Nephron (organoid): ENCODE measurements around the gene PHLDB1.

Source experiments
- H3K27ac Mint-ChIP-seq, 3 experiments: 2 replicates each; pipeline ENCODE4 v1.8.0; 2020; ENCODE audit warnings: mixed read lengths in 3 of 3, mild to moderate bottlenecking in 2 of 3, moderate library complexity in 1 of 3
- H3K27me3 Mint-ChIP-seq: 2 replicates; pipeline ENCODE4 v1.8.0; 2021; ENCODE audit warnings: low read depth, mild to moderate bottlenecking, moderate library complexity, mixed read lengths
- H3K36me3 Mint-ChIP-seq: 2 replicates; pipeline ENCODE4 v1.8.0; 2020; ENCODE audit warnings: low read depth, mixed read lengths
- H3K4me1 Mint-ChIP-seq: 2 replicates; pipeline ENCODE4 v1.8.0; 2020; ENCODE audit warnings: mixed read lengths
- H3K4me3 Mint-ChIP-seq, 3 experiments: 2 replicates each; pipeline ENCODE4 v1.8.0; 2020; ENCODE audit warnings: mild to moderate bottlenecking in 3 of 3, mixed read lengths in 3 of 3, moderate library complexity in 2 of 3
- H3K9me3 Mint-ChIP-seq: 2 replicates; pipeline ENCODE4 v1.8.0; 2020; ENCODE audit warnings: mixed read lengths
- CTCF ChIP-seq, 3 experiments: fragments of 200-600 bp; sonication (generic); IDR thresholded peaks; one replicate each; pipeline ENCODE4 v1.5.0; 2021; ENCODE audit warnings: antibody characterized with exemption in 3 of 3; ENCODE audit not compliant: unreplicated experiment in 3 of 3

The PHLDB1 gene

GRCh38 chr11:118628861-118629549 lies 21.6 kb downstream of the PHLDB1 start:
- no peaks in the 10 kb centered on the region for H3K27me3 Mint-ChIP-seq

GRCh38 chr11:118629761-118630661 lies 22.6 kb downstream of the PHLDB1 start:
- Mint-ChIP-seq H3K9me3 (no peaks in the 10 kb centered on the region), H3K4me3 (peak overlapping the region in 1 of 3 experiments; percentile 77), H3K4me1 (peaks cover 45% of the 10 kb centered on the region), H3K27ac (peak overlapping the region in 2 of 3 experiments; percentile 0 to 59), H3K36me3 (peaks cover 55% of the 10 kb centered on the region), H3K27me3 (no peaks in the 10 kb centered on the region)
- TF ChIP-seq CTCF (IDR thresholded peaks at IDR 0.05; ENCODE audit: unreplicated experiment in 3 of 3): no peak

More at GRCh38 chr11:118628861-118629549, 21.6 kb downstream of the PHLDB1 start:
- Mint-ChIP-seq H3K4me1 (peaks cover 37% of the 10 kb centered on the region), H3K4me3 (peak overlapping the region in 2 of 3 experiments; percentile 19 to 77), H3K36me3 (peaks cover 50% of the 10 kb centered on the region), H3K9me3 (no peaks in the 10 kb centered on the region), H3K27ac (peak overlapping the region in 2 of 3 experiments; percentile 51 to 59)
- no peak for TF ChIP-seq CTCF (IDR thresholded peaks at IDR 0.05; ENCODE audit: unreplicated experiment in 3 of 3)

- TF ChIP-seq CTCF (IDR thresholded peaks at IDR 0.05; ENCODE audit: unreplicated experiment in 3 of 3): no peak
- Mint-ChIP-seq H3K9me3 (no peaks in the 10 kb centered on the region), H3K4me1 (peaks cover 57% of the 10 kb centered on the region), H3K27me3 (no peaks in the 10 kb centered on the region), H3K36me3 (peaks cover 58% of the 10 kb centered on the region), H3K4me3 (no peak overlapping the region), H3K27ac (no peak overlapping the region)
Observed at GRCh38 chr11:118631142-118631909, 23.9 kb downstream of the PHLDB1 start.

- H3K36me3 Mint-ChIP-seq: peaks cover 65% of the 10 kb centered on the region
- peaks cover 57% of the 10 kb centered on the region for H3K4me1 Mint-ChIP-seq
- no peak overlapping the region for H3K4me3 Mint-ChIP-seq
- no peak for TF ChIP-seq CTCF (IDR thresholded peaks at IDR 0.05; ENCODE audit: unreplicated experiment in 3 of 3)
- H3K9me3 Mint-ChIP-seq: no peaks in the 10 kb centered on the region
- H3K27me3 Mint-ChIP-seq: no peaks in the 10 kb centered on the region
- H3K27ac Mint-ChIP-seq: peak overlapping the region in 2 of 3 experiments; percentile 10 to 92
Observed at GRCh38 chr11:118632577-118633318, 25.3 kb downstream of the PHLDB1 start.

GRCh38 chr11:118633319-118633690 lies 25.9 kb downstream of the PHLDB1 start:
- no peaks in the 10 kb centered on the region for H3K27me3 Mint-ChIP-seq
- peak overlapping the region in 2 of 3 experiments; percentile 10 to 92 for H3K27ac Mint-ChIP-seq
- no peaks in the 10 kb centered on the region for H3K9me3 Mint-ChIP-seq
- H3K4me3 Mint-ChIP-seq: peak overlapping the region in 1 of 3 experiments; percentile 35
- H3K4me1 Mint-ChIP-seq: peaks cover 57% of the 10 kb centered on the region
- H3K36me3 Mint-ChIP-seq: peaks cover 66% of the 10 kb centered on the region
- TF ChIP-seq CTCF (IDR thresholded peaks at IDR 0.05; ENCODE audit: unreplicated experiment in 3 of 3): no peak
